Tibial nerve (tissue), 4 donors: Measurements from ENCODE around the gene MAPK14. TPM values are rescaled to one million over a fixed set of nuclear protein-coding genes. Genes with fewer than 3 reads are reported as not detected.

Source experiments
- DNase-seq, 2 donors: peaks; one replicate each; pipeline ENCODE4 v3.0.0-alpha.2; 2019; ENCODE audit warnings: low spot score in 2 of 2
- H3K27ac ChIP-seq, 4 donors: fragments of 200-600 bp; sonication (generic) in 3 of 4; one replicate each; pipeline ENCODE4 v1.5.1; 2017 to 2019; ENCODE audit warnings: mild to moderate bottlenecking in 1 of 4
- H3K27me3 ChIP-seq, 2 donors: fragments of 200-600 bp; sonication (generic) in 1 of 2; one replicate each; pipeline versions ENCODE4 v1.5.1 to v1.6.0; 2017 to 2019
- H3K36me3 ChIP-seq, 3 donors: fragments of 200-600 bp; sonication (generic); one replicate each; pipeline ENCODE4 v1.5.1; 2018 to 2019
- H3K4me1 ChIP-seq, 4 donors: fragments of 200-600 bp; sonication (generic) in 3 of 4; one replicate each; pipeline ENCODE4 v1.5.1; 2017 to 2019
- H3K4me3 ChIP-seq, 4 donors: fragments of 200-600 bp; sonication (generic) in 3 of 4; one replicate each; pipeline ENCODE4 v1.5.1; 2017 to 2019; ENCODE audit warnings: mild to moderate bottlenecking in 1 of 4, moderate library complexity in 1 of 4
- H3K9me3 ChIP-seq, 4 donors: fragments of 200-600 bp; sonication (generic) in 3 of 4; one replicate each; pipeline ENCODE4 v1.5.1; 2017 to 2019
- EP300 ChIP-seq, 2 donors: sonication (generic); formaldehyde crosslinking; IDR thresholded peaks; one replicate each; pipeline ENCODE4 v1.6.1; 2017; ENCODE audit warnings: antibody characterized with exemption in 2 of 2, mild to moderate bottlenecking in 1 of 2
- POLR2A ChIP-seq, 2 donors: fragments of 450-650 bp; IDR thresholded peaks; one replicate each; pipeline ENCODE4 v1.6.1; 2017; ENCODE audit warnings: antibody characterized with exemption in 2 of 2, mild to moderate bottlenecking in 2 of 2, moderate library complexity in 2 of 2
- WGBS, 2 donors: methylation state at CpG; one replicate each; pipeline ENCODE4 v1.1.5; 2018; 5-methylcytosine and 5-hydroxymethylcytosine counted together
- total RNA-seq, 4 donors: library from RNA; depleted of rRNA; stranded (reverse); fragments of >200 nt; gene quantifications; one replicate each; pipeline ENCODE4 v1.1.0, GENCODE V29; 2016
- TF ChIP-seq, protein P1 (sequence below), 5 experiments: fragments of 200-600 bp in 3 of 5; fragments of 450-650 bp in 2 of 5; sonication (generic) in 3 of 5; IDR thresholded peaks; one replicate each; pipeline ENCODE4 v1.5.1; 2016 to 2019; ENCODE audit warnings: antibody characterized with exemption in 5 of 5, mild to moderate bottlenecking in 3 of 5, moderate library complexity in 2 of 5

The MAPK14 gene
- total RNA-seq, 4 donors from 2014 or later: 73.5 to 88.1 (median 83.2) TPM

DNA sequence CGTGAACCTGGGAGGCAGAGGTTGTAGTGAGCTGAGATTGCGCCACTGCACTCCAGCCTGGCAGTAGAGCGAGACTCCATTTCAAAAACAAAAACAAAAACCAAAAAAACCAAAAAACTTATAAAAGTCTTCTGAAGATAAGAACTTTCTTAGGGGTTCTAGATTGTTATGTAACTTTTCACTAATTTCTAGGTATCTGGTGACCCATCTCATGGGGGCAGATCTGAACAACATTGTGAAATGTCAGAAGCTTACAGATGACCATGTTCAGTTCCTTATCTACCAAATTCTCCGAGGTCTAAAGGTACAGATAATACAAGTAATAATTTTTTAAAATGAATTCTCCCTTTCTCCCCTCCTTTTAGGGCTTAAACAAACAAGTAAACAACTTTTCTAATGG lies 45.1 kb downstream of the MAPK14 start:
- Histone ChIP-seq H3K4me3 (no peak overlapping the region), H3K27ac (no peak overlapping the region), H3K4me1 (peaks cover 0 to 36% (median 4%) of the 10 kb centered on the region in 4 donors), H3K9me3 (no peaks in the 10 kb centered on the region), H3K36me3 (peaks cover 0 to 19% (median 0%) of the 10 kb centered on the region in 3 donors), H3K27me3 (no peaks in the 10 kb centered on the region)
- TF ChIP-seq POLR2A (IDR thresholded peaks at IDR 0.05) (no peak), EP300 (IDR thresholded peaks at IDR 0.05) (no peak)
- TF ChIP-seq, protein P1, sequence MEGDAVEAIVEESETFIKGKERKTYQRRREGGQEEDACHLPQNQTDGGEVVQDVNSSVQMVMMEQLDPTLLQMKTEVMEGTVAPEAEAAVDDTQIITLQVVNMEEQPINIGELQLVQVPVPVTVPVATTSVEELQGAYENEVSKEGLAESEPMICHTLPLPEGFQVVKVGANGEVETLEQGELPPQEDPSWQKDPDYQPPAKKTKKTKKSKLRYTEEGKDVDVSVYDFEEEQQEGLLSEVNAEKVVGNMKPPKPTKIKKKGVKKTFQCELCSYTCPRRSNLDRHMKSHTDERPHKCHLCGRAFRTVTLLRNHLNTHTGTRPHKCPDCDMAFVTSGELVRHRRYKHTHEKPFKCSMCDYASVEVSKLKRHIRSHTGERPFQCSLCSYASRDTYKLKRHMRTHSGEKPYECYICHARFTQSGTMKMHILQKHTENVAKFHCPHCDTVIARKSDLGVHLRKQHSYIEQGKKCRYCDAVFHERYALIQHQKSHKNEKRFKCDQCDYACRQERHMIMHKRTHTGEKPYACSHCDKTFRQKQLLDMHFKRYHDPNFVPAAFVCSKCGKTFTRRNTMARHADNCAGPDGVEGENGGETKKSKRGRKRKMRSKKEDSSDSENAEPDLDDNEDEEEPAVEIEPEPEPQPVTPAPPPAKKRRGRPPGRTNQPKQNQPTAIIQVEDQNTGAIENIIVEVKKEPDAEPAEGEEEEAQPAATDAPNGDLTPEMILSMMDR (IDR thresholded peaks at IDR 0.05): no peak
- 95 to 98% methylated on average over 4 of the region's 4 CpGs for WGBS, 2 donors
- DNase-seq: no peak

DNA sequence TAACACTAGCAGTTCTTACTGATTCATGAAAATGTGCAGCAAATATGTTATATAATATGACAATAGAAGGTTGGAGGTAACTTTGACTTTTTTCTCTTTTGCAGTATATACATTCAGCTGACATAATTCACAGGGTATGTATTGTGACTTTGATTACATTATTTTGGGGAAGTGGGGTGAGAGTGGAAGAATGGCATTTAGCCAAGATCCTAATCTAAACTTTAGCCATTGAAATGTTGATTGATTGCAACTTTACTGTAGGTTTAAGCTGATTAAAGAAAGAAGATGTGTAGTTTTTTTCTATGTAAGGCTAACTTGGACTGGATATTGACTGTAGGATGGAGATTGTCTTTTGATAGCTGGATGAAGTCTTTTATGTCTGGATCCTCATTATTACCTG lies 46.0 kb downstream of the MAPK14 start:
- no peak overlapping the region for H3K4me3 ChIP-seq
- H3K9me3 ChIP-seq: no peaks in the 10 kb centered on the region
- peaks cover 0 to 28% (median 0%) of the 10 kb centered on the region in 3 donors for H3K36me3 ChIP-seq
- H3K27ac ChIP-seq: no peak overlapping the region
- no peaks in the 10 kb centered on the region for H3K27me3 ChIP-seq
- DNase-seq: no peak
- TF ChIP-seq POLR2A (IDR thresholded peaks at IDR 0.05): no peak
- no peak for TF ChIP-seq EP300 (IDR thresholded peaks at IDR 0.05)
- TF ChIP-seq, protein P1 (IDR thresholded peaks at IDR 0.05): no peak
- peaks cover 0 to 27% (median 4%) of the 10 kb centered on the region in 4 donors for H3K4me1 ChIP-seq

DNA sequence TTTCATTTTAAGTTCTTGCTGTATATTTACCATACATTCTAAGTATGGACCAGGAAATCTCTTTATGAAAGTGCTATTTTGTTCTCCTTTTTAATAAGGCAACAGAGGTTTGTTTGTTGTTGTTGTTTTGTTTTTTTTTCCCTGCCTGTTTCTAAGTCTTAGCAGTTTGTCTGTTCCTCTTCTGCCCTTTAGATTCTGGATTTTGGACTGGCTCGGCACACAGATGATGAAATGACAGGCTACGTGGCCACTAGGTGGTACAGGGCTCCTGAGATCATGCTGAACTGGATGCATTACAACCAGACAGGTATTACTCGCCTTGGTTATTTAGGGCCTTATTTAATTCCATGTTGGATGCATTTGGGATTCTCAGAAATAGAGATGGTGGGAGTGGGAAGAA lies 48.0 kb downstream of the MAPK14 start:
- Histone ChIP-seq H3K9me3 (no peaks in the 10 kb centered on the region), H3K4me3 (no peak overlapping the region), H3K27me3 (no peaks in the 10 kb centered on the region), H3K4me1 (peaks cover 0 to 7% (median 0%) of the 10 kb centered on the region in 4 donors), H3K36me3 (peaks cover 0 to 48% (median 9%) of the 10 kb centered on the region in 3 donors), H3K27ac (no peak overlapping the region)
- no peak for DNase-seq
- TF ChIP-seq, protein P1 (IDR thresholded peaks at IDR 0.05): peak in 1 of 5 experiments; percentile 21
- TF ChIP-seq POLR2A (IDR thresholded peaks at IDR 0.05): no peak
- WGBS, 2 donors: 69 to 74% methylated on average over 3 of the region's 3 CpGs

DNA sequence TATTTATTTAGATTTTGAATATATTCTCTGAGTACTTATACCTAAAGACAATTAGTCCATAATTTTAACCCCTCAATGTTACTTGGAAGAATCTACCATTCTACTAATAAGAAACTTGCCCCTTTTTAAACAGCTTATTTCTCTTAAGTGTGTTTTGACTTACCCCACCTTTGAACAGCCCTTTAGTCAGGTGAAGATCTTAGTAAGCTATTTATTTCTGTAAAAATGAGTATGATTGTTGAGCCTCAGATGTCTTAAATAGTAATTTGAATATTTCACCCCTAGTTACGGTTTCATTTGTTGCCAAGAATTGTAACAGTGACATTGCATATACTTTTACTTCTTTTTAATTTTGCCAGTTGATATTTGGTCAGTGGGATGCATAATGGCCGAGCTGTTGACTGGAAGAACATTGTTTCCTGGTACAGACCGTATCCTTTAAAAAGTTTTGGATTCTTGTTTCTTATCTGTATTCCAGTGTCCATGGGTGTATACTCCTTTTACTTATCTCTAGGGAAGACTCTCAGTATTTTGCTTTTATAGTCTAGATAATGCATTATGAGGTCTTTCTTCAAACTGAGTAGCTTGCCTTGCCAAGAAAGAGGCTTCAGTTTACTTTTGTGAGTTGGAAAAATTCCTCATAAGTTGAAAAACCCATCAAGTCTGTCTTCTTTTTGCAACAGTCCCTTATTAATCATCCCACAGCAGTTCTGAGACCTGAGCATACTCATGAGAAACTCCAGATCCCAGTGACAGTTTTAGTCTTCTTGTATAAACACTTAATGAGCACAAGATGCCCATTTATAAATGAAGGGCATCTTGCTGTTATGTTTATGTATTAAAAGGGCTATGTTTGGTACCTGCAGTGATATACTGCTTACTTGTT lies 48.8 kb downstream of the MAPK14 start:
- no peak for DNase-seq
- TF ChIP-seq EP300 (IDR thresholded peaks at IDR 0.05) (no peak), POLR2A (IDR thresholded peaks at IDR 0.05) (no peak)
- TF ChIP-seq, protein P1 (IDR thresholded peaks at IDR 0.05): no peak
- H3K4me3 ChIP-seq: no peak overlapping the region
- H3K4me1 ChIP-seq: peaks cover 0 to 7% (median 0%) of the 10 kb centered on the region in 4 donors
- H3K36me3 ChIP-seq: peaks cover 0 to 56% (median 11%) of the 10 kb centered on the region in 3 donors
- H3K9me3 ChIP-seq: peaks cover 0 to 4% (median 0%) of the 10 kb centered on the region in 4 donors
- WGBS, 2 donors: 71 to 74% methylated on average over 3 of the region's 3 CpGs
- H3K27ac ChIP-seq: no peak overlapping the region
- no peaks in the 10 kb centered on the region for H3K27me3 ChIP-seq

DNA sequence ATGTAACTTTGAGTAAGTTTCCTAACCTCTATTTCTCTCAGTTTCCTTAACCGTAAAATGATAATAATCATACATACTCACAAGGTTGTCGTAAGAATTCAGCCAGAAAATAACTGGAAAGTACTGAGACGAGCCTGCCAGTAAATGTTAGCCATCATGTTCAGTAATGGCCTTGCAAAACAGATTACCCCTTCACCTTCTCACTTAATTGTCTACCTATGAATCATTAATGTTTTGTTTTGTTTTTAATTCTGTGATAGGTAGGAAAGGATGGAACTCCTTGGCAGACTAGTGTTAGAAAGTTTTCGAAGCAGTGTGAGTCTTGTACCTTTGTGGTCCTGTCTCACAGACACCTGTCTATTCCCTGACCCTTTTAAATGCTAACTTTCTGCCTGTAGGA lies 50.6 kb downstream of the MAPK14 start:
- TF ChIP-seq, protein P1 (IDR thresholded peaks at IDR 0.05): no peak
- no peak for TF ChIP-seq EP300 (IDR thresholded peaks at IDR 0.05)
- TF ChIP-seq POLR2A (IDR thresholded peaks at IDR 0.05): no peak
- Histone ChIP-seq H3K9me3 (peaks cover 0 to 7% (median 0%) of the 10 kb centered on the region in 4 donors), H3K27ac (no peak overlapping the region), H3K4me1 (peaks cover 0 to 7% (median 0%) of the 10 kb centered on the region in 4 donors), H3K36me3 (peaks cover 0 to 73% (median 17%) of the 10 kb centered on the region in 3 donors), H3K27me3 (no peaks in the 10 kb centered on the region), H3K4me3 (no peak overlapping the region)
- 75 to 82% methylated on average over 4 of the region's 4 CpGs for WGBS, 2 donors
- no peak for DNase-seq
